Caki2 (cell line): ENCODE data around the gene NANS. TPM values are rescaled to one million over a fixed set of nuclear protein-coding genes. Genes with fewer than 3 reads are reported as not detected.
"Not testable (repeated sequence)": the region's sequence is repeated elsewhere in the genome, so short reads cannot be mapped to it uniquely, and the experiment has no call there.

Source experiments
- DNase-seq: peaks from one replicate; pipeline ENCODE4 v3.0.0-alpha.2; 2015; ENCODE audit warnings: low read depth
- in situ Hi-C: cut with HindIII; loops from 2 replicates; pipeline ENCODE4 v1.10.0; 2016; ENCODE audit warnings: low sequenced_read_pairs, low pct_unique_long_range_greater_than_20kb, mixed read lengths
- total RNA-seq: library from RNA; depleted of rRNA; stranded (reverse); fragments of >200 nt; shearing (Covaris generic); gene quantifications from 2 replicates; pipeline ENCODE4 v1.2.3, GENCODE V29; 2014; ENCODE audit warnings: low replicate concordance

The NANS gene
- total RNA-seq, 1 experiment from 2014 or later: 60.8 TPM

DNA sequence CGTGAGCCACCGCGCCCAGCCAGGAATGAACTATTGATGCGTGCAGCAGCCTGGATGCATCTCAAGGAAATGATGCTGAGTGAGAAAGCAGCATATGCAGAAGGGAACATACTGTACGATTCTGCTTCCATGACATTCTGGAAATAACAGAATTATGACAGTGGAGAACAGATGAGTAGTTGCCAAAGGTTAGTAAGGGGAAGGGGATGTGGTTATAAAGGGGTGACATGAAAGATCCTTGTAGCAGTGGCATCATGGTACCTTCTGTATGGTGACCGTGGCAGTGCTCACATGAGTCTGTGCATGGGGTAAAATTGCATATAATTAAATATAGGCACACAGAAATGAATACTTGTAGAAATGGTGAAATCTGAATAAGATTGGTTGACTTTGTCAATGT is 13.0 kb downstream of the NANS start:
- in situ Hi-C loops: no loop called here
- DNase-seq: no peak

DNA sequence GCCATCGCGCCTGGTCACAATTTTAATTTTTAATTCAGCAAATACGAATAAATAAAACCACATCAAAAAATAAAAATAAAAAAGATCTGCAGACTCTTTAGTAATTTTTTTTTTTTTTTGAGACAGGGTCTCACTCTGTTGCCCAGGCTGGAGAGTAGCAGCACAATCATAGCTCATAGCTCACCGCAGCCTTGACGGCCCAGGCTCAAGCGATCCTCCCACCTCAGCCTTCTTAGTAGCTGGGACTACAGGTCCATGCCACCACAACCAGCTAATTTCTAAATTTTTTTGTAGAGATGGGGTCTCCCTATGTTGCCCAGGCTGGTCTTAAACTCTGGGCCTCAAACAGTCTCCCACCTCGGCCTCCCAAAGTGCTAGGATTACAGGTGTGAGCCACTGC is 14.2 kb downstream of the NANS start:
- no peak for DNase-seq
- in situ Hi-C loops: no loop called here

DNA sequence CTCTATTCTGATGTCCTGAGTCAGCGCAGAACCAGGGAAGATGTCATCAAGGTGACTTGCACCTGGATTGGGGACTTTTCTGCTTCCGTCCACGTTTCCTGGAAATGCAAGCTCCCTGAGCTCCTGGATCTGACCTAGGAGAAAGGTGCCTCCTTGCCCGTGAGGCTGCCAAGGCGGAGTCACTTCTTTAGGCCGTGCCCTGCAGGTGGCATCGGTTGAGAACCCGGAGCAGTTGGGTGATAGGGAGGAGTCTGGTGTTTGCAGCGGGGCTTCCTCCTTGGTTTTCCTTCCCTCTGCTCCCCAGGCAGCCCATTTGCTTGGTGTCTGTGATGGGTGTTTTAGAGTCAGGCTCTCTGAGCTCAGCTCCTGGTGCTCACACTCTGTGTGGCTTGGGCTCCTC is 15.2 kb downstream of the NANS start:
- DNase-seq: no peak
- in situ Hi-C loops: no loop called here

DNA sequence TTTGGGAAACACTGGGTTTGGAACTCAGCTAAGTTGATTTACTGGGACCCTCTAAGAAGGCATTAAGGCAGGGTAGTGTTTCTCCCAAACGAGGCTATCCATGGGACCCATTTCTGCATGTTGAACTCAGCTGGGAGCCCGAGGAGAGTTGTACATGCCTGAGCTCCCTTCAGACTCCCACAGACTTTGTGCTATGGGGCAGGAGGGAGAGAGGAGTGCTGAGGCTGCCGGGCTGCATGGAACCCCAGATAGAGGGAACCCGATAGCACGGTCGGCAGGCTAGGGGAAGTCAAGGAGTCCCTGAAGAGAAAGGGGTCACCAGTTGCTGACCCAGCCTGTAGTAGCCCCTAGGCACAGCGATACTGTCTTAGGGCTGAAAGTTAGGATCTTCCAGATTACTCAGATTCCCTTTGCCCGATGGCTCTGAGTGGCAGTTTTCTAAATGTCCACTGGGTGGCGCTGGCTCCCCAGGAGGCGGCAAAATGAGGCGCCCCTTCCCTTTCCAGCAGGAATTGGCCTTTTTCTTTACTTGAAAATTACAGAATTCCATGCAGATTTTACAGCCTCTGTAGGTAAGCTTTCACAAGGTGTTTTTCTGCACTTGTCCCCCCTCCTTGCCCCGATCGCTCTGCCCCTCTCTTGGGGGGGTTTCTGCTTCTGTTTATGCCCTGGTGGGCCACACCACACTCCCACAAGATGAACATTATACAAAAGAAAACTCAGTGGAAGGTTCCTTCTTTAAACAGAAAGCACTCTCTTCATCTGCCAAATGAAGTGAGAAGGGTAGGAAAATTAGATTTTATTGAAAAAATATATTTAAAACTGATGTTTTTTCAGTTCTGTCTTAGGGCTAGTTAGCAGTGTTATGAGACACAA is 17.8 kb downstream of the NANS start:
- peak; percentile 45 for DNase-seq
- in situ Hi-C loops: no loop called here

DNA sequence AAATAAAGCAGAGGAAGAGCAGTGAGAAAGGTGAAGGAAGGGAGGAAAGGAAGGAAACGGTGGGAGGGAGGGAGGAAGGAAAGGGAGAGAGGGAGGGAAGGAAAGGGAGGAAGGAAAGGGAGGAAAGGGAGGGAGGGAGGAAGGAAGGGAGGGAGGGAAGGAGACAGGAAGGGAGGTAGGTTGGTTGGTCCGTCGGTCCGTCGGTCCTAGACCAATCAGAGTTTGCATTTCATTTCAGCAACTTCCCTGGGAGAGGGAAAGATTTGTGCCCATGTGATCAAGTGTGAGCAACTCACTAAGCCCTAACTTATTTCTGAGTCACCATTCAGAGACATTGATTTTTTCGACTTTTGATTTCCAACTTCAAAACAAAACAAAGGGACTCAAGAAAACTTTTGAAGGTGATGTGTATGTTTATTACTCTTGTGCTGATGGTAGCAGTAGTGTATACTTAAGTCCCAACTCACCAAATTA is 18.8 kb downstream of the NANS start:
- peak; percentile 62 for DNase-seq
- in situ Hi-C loops: no loop called here

DNA sequence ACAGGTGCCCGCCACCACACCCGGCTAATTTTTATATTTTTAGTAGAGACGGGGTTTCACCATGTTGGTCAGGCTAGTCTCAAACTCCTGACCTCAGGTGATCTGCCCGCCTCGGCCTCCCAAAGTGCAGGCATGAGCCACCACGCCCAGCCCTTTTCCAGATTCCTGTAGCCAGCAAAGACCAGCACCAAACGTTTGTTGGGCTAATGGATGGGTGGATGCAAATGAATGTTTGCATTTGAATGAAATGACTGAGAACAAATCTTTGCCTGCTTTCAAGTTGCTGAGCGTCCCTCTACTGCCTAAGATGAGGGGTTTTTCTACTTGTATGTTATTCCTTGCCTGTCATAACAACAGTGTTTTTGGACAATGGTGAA is 20.0 kb downstream of the NANS start:
- DNase-seq, in situ Hi-C loops: not testable (repeated sequence)

DNA sequence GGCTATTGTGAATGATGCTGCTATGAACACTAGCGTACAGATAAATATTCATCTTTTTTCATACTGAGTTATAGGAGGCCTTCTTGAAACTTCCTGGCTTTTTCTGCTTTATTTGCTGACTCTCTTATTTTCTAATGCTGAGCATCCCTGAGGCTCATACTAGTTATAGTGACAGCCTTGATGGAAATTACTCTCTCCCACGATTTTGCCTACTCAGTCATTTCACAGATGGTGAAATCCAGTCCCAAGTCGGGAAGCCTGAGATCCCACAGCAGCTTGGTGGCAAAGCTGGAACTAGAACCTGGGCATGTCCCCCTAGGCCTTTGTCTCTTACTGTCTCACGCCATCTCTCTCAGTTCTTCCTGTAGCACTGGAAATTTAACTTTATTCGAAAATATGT is 22.4 kb downstream of the NANS start:
- in situ Hi-C loops: no loop called here
- no peak for DNase-seq

DNA sequence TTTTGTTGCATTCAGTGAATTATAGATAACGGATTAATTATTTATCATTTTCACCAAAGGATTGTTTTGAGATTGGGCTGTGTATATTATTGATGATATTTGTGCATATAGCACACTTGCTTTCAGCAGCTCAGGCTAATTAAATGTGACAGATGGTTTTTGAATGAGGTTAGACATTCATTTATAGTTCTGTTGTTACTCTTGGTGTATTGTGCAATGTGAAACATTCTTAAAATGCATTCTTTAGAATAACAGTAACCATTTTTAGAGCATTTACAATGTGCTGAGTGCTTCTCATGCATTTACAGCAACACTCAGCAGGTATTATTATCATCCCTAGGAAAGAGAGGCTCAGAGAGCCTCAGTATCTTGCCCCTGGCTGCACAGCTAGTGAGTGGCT is 23.8 kb downstream of the NANS start:
- in situ Hi-C loops: no loop called here
- DNase-seq: no peak

DNA sequence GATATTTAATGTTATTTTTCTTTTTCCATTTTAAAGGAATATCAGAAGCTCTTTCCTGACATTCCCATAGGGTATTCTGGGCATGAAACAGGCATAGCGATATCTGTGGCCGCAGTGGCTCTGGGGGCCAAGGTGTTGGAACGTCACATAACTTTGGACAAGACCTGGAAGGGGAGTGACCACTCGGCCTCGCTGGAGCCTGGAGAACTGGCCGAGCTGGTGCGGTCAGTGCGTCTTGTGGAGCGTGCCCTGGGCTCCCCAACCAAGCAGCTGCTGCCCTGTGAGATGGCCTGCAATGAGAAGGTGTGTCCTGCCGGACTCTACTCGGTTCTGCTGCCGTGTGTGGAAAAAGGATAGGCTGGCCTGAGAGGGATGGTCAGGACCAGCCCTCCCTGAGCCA is 24.2 kb downstream of the NANS start:
- in situ Hi-C loops: no loop called here
- DNase-seq: no peak

DNA sequence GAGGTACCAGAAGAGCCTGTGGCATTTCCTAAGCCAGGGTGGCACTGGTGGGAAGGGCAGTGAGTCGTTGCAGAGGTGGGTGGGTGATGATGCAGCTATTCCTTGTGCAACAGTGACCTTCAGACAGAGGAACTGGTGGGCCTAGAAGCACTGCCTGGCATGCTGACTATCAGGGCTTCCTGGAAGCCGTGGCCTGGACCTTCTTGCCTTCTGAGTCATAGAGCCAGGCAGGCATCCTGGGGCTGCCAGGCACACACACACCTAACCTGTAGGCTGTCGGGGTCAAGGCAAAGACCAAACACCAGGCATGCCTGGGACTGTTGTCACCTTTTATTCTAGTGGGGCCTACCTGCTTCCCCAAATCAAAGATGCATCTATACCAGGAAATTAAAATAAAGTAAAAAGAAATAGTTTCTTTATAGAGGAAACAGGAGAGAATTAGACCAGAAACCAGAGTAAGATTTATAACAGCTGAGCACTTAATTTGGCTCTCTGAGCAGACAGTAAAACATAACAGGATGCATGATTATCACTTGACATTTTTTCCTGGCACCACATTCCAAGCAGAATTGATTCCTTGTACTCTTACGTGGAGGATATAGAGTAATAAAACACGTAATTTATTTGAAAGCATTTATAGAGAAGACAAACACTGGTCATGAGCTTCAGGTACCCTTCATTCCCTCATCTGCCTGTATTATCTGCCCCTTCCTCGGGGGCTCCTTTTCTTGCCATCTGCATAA is 25.1 kb downstream of the NANS start:
- in situ Hi-C loops: no loop called here
- DNase-seq: no peak

DNA sequence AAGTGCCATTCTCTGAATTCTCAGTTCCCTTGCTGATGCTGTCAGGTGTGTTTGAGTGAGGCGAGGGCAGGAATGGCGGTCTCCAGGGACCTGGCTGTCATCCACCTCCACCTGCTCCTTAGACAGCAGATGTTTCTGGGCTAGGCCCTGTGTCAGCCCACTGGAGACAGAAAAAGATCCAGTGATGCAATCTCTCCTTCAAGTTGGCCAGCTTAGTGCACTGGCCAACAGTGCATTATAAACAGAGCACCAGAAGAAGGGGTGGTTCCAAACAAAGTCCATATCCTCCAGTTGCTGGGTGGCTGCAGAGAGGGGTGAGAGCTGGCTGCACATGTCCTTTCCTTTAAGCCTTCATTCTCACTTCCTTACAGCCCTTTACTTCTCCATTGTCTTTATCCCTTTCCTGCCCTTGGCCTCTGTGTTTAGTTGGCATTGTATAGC is 26.5 kb downstream of the NANS start:
- in situ Hi-C loops: no loop called here
- DNase-seq: no peak

DNA sequence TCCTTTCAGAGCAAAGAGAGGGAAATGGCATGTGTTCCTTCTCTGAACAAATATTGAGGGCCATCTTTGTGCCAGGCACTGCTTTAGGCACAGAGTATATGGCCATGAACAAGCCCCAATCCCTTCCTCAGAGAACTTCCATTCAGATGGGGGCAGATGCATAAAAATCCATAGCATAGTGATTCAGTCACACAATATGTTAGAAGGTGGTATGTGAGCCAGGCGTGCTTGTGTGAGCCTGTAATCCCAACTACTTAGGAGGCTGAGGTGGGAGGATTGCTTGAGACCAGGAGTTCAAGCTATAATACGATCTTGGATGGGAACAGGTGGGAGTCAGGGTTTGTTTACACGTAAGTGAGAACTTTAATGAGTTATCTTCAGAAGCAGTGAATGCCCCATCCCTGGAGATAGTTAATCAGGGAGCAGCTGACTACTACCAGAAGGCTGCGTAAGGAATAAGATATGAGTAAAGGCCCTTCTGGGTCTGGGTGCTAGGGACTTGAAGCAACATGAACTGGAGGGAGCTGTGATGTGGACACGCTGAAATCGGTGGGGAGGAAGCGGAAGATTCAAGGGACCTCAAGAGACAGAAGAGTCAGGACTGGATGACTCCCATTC is 27.1 kb downstream of the NANS start:
- no peak for DNase-seq
- in situ Hi-C loops: no loop called here

DNA sequence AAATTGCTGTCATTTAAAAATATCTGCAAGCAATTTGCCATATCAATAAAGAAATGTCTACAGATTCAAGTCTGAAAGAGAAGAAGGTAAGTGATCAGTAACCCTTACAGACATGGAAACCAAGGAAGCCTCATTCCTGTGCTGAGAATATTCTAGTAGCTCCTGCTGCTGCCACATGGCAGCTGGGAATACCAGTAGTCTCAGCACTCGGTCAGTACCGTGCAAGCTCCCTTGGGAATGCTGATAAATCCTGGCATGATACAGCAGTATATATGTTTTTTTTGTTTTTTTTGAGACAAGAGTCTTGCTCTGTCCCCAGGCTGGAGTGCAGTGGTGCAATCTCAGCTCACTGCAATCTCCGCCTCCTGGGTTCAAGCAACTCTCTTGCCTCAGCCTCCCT is 27.9 kb downstream of the NANS start:
- DNase-seq: no peak
- in situ Hi-C loops: no loop called here

DNA sequence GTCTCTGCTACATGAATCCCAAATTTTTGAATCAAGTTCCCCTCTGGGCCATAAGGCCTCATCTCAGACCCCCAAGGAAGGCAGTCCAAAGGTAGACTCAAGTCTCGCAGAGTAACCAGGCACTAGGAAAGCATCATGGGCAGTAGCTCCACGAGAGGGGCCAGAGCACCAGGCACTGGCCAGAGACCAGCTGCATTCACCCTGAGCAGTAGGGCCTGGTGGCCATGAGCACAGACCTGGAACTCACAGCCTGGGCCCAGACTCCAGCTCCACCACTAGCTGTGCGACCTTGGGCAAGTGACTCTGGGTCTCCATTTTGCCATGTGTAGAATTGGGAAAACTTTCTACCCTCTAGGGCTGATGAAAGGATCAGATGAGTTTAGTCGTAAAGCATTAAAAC is 28.5 kb downstream of the NANS start:
- in situ Hi-C loops: no loop called here

DNA sequence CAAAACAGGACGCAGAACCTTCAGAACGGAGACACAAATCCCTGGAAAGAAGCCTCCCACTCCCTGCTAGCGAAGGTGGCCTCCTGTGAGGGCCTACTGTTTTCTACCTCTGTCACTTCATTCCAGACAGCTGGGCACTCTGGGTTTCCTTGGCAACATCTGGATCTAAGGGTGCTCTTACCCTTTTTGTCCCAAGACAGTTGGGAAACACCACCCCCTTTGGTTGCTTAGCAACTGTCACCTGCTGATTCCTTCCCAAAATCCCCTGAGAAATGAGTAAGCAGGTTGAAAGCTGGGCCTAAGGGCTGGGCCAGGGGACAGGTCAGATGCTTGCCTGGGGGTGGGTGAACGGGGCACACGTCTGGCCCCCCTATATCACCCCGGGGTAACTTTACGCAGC is 29.4 kb downstream of the NANS start:
- in situ Hi-C loops: no loop called here
- DNase-seq: peak; percentile 21

More for the DNA sequence above, 28.5 kb downstream of the NANS start:
- no peak for DNase-seq

DNA sequence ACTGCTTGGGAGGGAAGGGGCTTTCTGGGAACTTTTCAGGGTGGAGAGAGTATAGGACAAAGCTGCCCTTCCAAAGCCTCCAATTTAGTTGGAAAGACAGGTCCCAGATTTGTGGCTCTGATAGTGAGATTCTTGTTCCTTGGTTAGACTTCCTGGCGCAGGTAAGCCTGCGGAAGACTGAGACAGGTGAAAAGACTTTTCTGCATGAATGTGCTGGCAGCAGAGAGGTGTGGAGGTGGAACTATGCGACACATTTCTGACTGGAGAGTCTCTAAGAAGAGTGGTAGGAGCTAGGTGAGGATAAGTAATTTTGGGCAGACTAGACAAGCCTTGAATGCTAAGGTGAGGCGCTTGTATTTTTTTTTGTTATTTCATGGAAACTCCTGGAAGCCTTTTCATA is 29.9 kb downstream of the NANS start:
- in situ Hi-C loops: no loop called here
- no peak for DNase-seq

DNA sequence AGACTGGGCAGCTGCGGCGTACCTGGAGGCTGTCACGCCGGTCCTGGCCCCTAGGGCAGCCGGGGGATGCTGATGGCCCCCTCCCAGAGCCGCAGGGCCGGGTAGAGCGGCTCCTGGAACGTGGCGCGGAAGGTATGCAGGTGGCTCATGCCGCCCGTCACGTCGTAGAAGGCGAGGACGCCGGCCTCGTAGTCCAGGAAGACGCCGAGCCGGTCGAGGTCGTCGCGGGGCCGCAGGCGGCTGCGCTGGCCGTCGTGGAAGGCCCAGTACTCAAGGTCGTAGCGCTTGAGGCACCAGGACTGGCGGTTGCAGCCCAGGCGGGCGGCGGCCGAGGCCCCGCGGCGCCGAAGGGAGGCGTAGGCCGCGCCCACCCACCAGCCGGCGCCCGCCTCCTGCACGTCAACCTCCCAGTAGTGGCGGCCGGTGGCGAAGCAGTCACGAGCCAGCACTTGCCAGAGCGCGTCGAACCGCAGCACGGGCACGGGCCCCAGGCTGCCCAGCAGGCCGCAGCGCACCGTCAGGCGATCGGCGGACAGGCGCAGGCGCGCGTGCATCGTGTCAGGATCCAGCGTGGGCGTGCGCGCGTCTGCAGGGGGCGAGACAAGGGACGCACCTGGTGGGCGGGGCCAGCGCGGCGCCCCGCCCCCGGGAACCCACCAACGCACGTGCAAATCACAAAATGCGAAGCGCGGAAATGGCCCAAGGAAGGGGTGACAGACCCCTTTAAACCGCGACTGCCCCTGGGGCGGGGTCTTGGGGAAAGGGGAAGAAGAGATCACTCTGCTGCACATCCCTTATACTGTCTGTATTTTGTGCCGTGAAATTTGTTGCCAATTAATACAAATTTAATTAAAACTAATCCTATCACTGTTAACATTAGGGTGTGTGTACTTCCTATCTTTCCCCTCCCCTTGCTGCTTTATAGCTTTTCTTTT is 31.2 kb downstream of the NANS start:
- DNase-seq: no peak
- in situ Hi-C loops: no loop called here

DNA sequence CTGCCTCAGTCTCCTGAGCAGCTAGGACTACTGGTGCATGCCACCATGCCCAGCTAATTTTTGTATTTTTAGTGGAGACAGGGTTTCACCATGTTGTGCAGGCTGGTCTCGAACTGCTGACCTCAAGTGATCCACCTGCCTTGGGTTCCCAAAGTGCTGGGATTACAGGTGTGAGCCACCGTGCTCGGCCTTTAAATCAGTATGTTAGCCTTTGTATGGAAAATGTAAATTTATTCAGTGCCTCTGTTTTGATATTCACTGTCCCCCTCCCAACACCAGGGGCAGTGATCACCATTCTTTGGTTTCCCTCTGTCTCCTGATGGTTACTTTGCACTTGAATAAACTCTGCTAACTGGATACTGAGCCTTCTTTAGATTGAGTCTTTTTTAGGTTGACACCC is 34.1 kb downstream of the NANS start:
- DNase-seq, in situ Hi-C loops: not testable (repeated sequence)
